Hepatocyte (in vitro differentiated cells): Measurements from ENCODE around the gene PLCL1.

Experiments
- EZH2 ChIP-seq: fragments of 200-600 bp; sonication (generic); IDR thresholded peaks from 2 replicates; pipeline ENCODE4 v1.6.1; 2016; ENCODE audit warnings: antibody characterized with exemption, mild to moderate bottlenecking, borderline replicate concordance
- EZH2phosphoT487 ChIP-seq: fragments of 200-600 bp; sonication (generic); IDR thresholded peaks from one replicate; pipeline ENCODE4 v1.6.1; 2018; ENCODE audit warnings: antibody characterized with exemption, mild to moderate bottlenecking, low read depth, moderate library complexity; ENCODE audit not compliant: unreplicated experiment, severe bottlenecking
- TF ChIP-seq, protein P1 (sequence below): fragments of 200-600 bp; sonication (generic); IDR thresholded peaks from 2 replicates; pipeline ENCODE4 v1.5.1; 2016; ENCODE audit warnings: antibody characterized with exemption, mild to moderate bottlenecking; ENCODE audit not compliant: poor library complexity

DNA sequence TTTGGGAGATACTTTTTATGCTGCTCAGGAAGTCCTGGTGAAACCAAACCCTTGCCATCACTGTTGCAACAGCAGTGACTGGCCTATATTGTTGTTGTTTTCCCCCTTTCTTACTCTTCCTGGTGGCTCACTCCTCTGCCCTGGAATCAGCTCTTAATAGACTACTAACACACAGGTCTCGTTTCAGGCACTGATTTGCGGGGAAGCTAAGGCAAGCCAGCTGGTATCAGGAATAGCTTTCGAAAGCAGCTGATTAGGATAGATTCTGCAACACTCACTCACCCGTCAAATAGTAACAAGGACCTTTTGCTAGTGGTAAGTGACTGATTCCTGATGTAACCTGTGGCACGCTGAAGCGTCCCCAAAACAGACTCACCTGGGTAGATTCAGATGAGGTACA is 360.4 kb downstream of the PLCL1 start:
- TF ChIP-seq, protein P1, sequence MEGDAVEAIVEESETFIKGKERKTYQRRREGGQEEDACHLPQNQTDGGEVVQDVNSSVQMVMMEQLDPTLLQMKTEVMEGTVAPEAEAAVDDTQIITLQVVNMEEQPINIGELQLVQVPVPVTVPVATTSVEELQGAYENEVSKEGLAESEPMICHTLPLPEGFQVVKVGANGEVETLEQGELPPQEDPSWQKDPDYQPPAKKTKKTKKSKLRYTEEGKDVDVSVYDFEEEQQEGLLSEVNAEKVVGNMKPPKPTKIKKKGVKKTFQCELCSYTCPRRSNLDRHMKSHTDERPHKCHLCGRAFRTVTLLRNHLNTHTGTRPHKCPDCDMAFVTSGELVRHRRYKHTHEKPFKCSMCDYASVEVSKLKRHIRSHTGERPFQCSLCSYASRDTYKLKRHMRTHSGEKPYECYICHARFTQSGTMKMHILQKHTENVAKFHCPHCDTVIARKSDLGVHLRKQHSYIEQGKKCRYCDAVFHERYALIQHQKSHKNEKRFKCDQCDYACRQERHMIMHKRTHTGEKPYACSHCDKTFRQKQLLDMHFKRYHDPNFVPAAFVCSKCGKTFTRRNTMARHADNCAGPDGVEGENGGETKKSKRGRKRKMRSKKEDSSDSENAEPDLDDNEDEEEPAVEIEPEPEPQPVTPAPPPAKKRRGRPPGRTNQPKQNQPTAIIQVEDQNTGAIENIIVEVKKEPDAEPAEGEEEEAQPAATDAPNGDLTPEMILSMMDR, result no peak
- TF ChIP-seq EZH2phosphoT487, result no peak
- TF ChIP-seq EZH2, result no peak
